Upper lobe of left lung (tissue), 4 donors: ENCODE data around the gene KNCN.

Experiments
- CTCF ChIP-seq, 6 experiments: fragments of 450-650 bp in 4 of 6; fragments of 200-600 bp in 2 of 6; sonication (generic) in 2 of 6; IDR thresholded peaks; one replicate each; pipeline ENCODE4 v1.5.1; 2016 to 2019; ENCODE audit warnings: antibody characterized with exemption in 6 of 6
- POLR2A ChIP-seq, 4 donors: fragments of 450-650 bp; IDR thresholded peaks; one replicate each; pipeline ENCODE4 v1.5.1; 2016 to 2017; ENCODE audit warnings: antibody characterized with exemption in 4 of 4, mild to moderate bottlenecking in 2 of 4

GRCh38 chr1:46543382-46543760 is 8.1 kb downstream of the KNCN start:
- no peak for TF ChIP-seq POLR2A (IDR thresholded peaks at IDR 0.05)
- TF ChIP-seq CTCF (IDR thresholded peaks at IDR 0.05): no peak
